ENCODE results near the gene PIP4K2A.
"Not testable (repeated sequence)": the region's sequence is repeated elsewhere in the genome, so short reads cannot be mapped to it uniquely, and the experiment has no call there.

The PIP4K2A gene

GRCh38 chr10:22700489-22700888, 13.9 kb downstream of the PIP4K2A start:
- no peak overlapping the region for H3K4me3 ChIP-seq (ENCODE audit: low read length)
- DNase-seq (ENCODE audit: low read depth, low spot score): no peak

GRCh38 chr10:22699976-22700375, 14.4 kb downstream of the PIP4K2A start:
- H3K4me3 ChIP-seq (ENCODE audit: low read length): no peak overlapping the region
- no peak for DNase-seq (ENCODE audit: low read depth, low spot score)

GRCh38 chr10:22698941-22699440, 15.4 kb downstream of the PIP4K2A start:
- H3K4me3 ChIP-seq (ENCODE audit: low read length): no peak overlapping the region
- DNase-seq (ENCODE audit: low read depth, low spot score): no peak

- no peak overlapping the region for H3K4me3 ChIP-seq (ENCODE audit: low read length)
- no peak for DNase-seq (ENCODE audit: low read depth, low spot score)
Measured at GRCh38 chr10:22697800-22698199, 16.6 kb downstream of the PIP4K2A start.

- no peak overlapping the region for H3K4me3 ChIP-seq (ENCODE audit: low read length)
- no peak for DNase-seq (ENCODE audit: low read depth, low spot score)
Measured at GRCh38 chr10:22697101-22697500, 17.3 kb downstream of the PIP4K2A start.

GRCh38 chr10:22693860-22694259, 20.5 kb downstream of the PIP4K2A start:
- no peak for DNase-seq (ENCODE audit: low read depth, low spot score)
- H3K4me3 ChIP-seq (ENCODE audit: low read length): no peak overlapping the region

- no peak overlapping the region for H3K4me3 ChIP-seq (ENCODE audit: low read length)
- DNase-seq (ENCODE audit: low read depth, low spot score): no peak
Measured at GRCh38 chr10:22693371-22693784, 21.0 kb downstream of the PIP4K2A start.

GRCh38 chr10:22692119-22692518, 22.3 kb downstream of the PIP4K2A start:
- not testable (repeated sequence) for H3K4me3 ChIP-seq (ENCODE audit: low read length); DNase-seq (ENCODE audit: low read depth, low spot score)

- no peak for DNase-seq (ENCODE audit: low read depth, low spot score)
- H3K4me3 ChIP-seq (ENCODE audit: low read length): no peak overlapping the region
Measured at GRCh38 chr10:22690614-22691431, 23.6 kb downstream of the PIP4K2A start.

- DNase-seq (ENCODE audit: low read depth, low spot score): no peak
- no peak overlapping the region for H3K4me3 ChIP-seq (ENCODE audit: low read length)
Measured at GRCh38 chr10:22690158-22690557, 24.2 kb downstream of the PIP4K2A start.

- H3K4me3 ChIP-seq (ENCODE audit: low read length): no peak overlapping the region
- no peak for DNase-seq (ENCODE audit: low read depth, low spot score)
Measured at GRCh38 chr10:22686347-22686746, 28.0 kb downstream of the PIP4K2A start.

- no peak for DNase-seq (ENCODE audit: low read depth, low spot score)
- no peak overlapping the region for H3K4me3 ChIP-seq (ENCODE audit: low read length)
Measured at GRCh38 chr10:22685926-22686325, 28.5 kb downstream of the PIP4K2A start.

GRCh38 chr10:22684699-22685098, 29.7 kb downstream of the PIP4K2A start:
- DNase-seq (ENCODE audit: low read depth, low spot score): no peak
- H3K4me3 ChIP-seq (ENCODE audit: low read length): no peak overlapping the region

- no peak for DNase-seq (ENCODE audit: low read depth, low spot score)
- H3K4me3 ChIP-seq (ENCODE audit: low read length): peak overlapping the region; percentile 33
Measured at GRCh38 chr10:22683140-22683389, 31.3 kb downstream of the PIP4K2A start.

GRCh38 chr10:22682237-22683139, 31.9 kb downstream of the PIP4K2A start:
- DNase-seq (ENCODE audit: low read depth, low spot score): peak; percentile 96
- peak overlapping the region; percentile 33 for H3K4me3 ChIP-seq (ENCODE audit: low read length)

- H3K4me3 ChIP-seq (ENCODE audit: low read length): peak overlapping the region; percentile 33
- DNase-seq (ENCODE audit: low read depth, low spot score): no peak
Measured at GRCh38 chr10:22681783-22682183, 32.6 kb downstream of the PIP4K2A start.

- no peak overlapping the region for H3K4me3 ChIP-seq (ENCODE audit: low read length)
- DNase-seq (ENCODE audit: low read depth, low spot score): no peak
Measured at GRCh38 chr10:22681301-22681700, 33.1 kb downstream of the PIP4K2A start.

- DNase-seq (ENCODE audit: low read depth, low spot score): peak; percentile 72
- H3K4me3 ChIP-seq (ENCODE audit: low read length): no peak overlapping the region
Measured at GRCh38 chr10:22679608-22680007, 34.8 kb downstream of the PIP4K2A start.

GRCh38 chr10:22677333-22677732, 37.0 kb downstream of the PIP4K2A start:
- no peak overlapping the region for H3K4me3 ChIP-seq (ENCODE audit: low read length)
- peak; percentile 48 for DNase-seq (ENCODE audit: low read depth, low spot score)

- H3K4me3 ChIP-seq (ENCODE audit: low read length): no peak overlapping the region
- DNase-seq (ENCODE audit: low read depth, low spot score): no peak
Measured at GRCh38 chr10:22676435-22676834, 37.9 kb downstream of the PIP4K2A start.
